ENCODE results near the gene TMEM11. TPM values are rescaled to one million over a fixed set of nuclear protein-coding genes. Genes with fewer than 3 reads are reported as not detected.

Gene TMEM11
- total and polyA plus RNA-seq, 2 of the 4 experiments (the other 2 are of a cell fraction): 19.9 to 44.7 TPM

DNA sequence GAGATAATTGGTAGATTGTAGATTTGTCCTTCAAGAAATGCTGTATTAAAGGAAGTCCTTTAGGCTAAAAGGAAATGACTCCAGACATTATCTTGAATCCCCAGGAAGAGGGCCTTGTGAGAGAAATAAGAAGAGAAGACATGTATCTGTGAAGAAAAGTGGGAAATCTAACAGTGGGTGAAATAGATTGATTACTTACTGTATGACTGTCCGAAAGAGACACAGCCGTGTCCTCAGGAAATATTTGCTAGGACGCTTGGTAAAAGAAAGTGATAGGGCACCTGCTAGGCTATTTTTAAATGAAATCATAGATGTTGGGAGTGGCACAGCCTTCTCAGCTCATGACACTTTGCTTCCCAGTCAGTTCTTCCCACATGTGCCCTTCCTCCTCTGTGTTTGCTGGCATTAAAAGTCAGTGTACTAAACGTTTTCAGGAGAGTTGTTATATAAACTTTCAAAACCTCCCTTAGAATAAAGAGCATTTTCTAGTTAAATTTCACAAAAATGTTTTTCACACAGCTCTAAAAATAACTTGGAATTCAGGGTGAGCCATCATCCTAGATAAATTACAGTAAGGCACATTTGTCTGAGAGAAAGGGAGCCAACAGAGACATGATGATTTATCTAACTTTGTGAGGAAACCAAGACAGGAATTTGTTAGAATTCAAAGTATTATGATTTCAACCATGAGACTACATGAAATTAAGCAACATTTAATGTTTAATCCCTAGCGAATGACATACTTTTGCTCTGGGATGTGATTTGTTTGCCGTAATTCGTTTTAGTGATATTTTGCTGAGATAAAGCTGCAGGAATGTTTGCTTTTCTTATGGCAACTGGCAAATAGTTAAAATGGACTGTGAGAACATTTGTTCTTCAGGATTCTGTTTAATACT, 52.2 kb downstream of the TMEM11 start:
- H3K79me1 ChIP-seq (ENCODE audit: low read depth in 1 of 2, low read length in 2 of 2): peaks cover 8 to 11% of the 10 kb centered on the region in 2 experiments
- peak overlapping the region; percentile 63; the same call in 1 of the 2 replicates for H3K27ac ChIP-seq (ENCODE audit: insufficient read depth, low read length)
- H4K5ac ChIP-seq (ENCODE audit: low read depth, low read length): no peak overlapping the region; the same call in 1 of the 2 replicates
- CTCF ChIA-PET: no interaction called here
- H3K36me3 ChIP-seq (ENCODE audit: control insufficient read depth, insufficient read depth, low read length): no peaks in the 10 kb centered on the region
- BruUV-seq (replicated peaks): no TSS peak
- intact Hi-C loops (cut with micrococcal nuclease): no loop called here
- dilution Hi-C loops (cut with HindIII; ENCODE audit: low sequenced_read_pairs, unreplicated experiment): no loop called here
- POLR2A ChIA-PET (ENCODE audit: unreplicated experiment): no interaction called here
- H3K4me2 ChIP-seq (ENCODE audit: low read depth, low read length): peak overlapping the region; percentile 81
- H3K9me1 ChIP-seq (ENCODE audit: insufficient read depth, low read length): peaks cover 7% of the 10 kb centered on the region; the same call in 1 of the 2 replicates
- H2BK20ac ChIP-seq (ENCODE audit: low read depth, low read length): no peak overlapping the region
- peaks cover 12% of the 10 kb centered on the region for H3K4me1 ChIP-seq (ENCODE audit: control insufficient read depth, insufficient read depth, low read length)
- peak overlapping the region; percentile 70 for H3K18ac ChIP-seq (ENCODE audit: low read depth, low read length)
- no peaks in the 10 kb centered on the region for H3K9me3 ChIP-seq (ENCODE audit: control insufficient read depth, insufficient read depth, low read length)
- 45% methylated on average over 2 of the region's 7 CpGs; no CpG with 5 or more reads in 1 of the 2 experiments for WGBS, 2 experiments (ENCODE audit: extremely low coverage in 2 of 2, insufficient read length in 1 of 2)
- peak overlapping the region; percentile 82 for H2BK5ac ChIP-seq (ENCODE audit: low read depth, low read length, poor library complexity, severe bottlenecking)
- peak; percentile 59 for TF ChIP-seq CEBPB (IDR thresholded peaks at IDR 0.05; ENCODE audit: low read depth, low read length)
- no peak for TF ChIP-seq NFE2L2 (IDR thresholded peaks at IDR 0.05; ENCODE audit: low read depth, low read length)
- ATAC-seq (ENCODE audit: low read depth): peak; percentile 68
- no peak overlapping the region for H3K4ac ChIP-seq (ENCODE audit: low read depth, low read length)
- no peak overlapping the region for H3K56ac ChIP-seq (ENCODE audit: extremely low read depth, insufficient read depth, low read length)
- no peak overlapping the region; the same call in 1 of the 2 replicates for H3K23ac ChIP-seq (ENCODE audit: low read depth, low read length)
- no peaks in the 10 kb centered on the region for H3K27me3 ChIP-seq (ENCODE audit: control insufficient read depth, insufficient read depth, low read length)
- no peak overlapping the region for H4K8ac ChIP-seq (ENCODE audit: low read depth in 2 of 2, low read length in 2 of 2)
- peak overlapping the region; percentile 2; the same call in 1 of the 2 replicates for H2BK120ac ChIP-seq (ENCODE audit: low read depth, low read length)
- H3K9ac ChIP-seq (ENCODE audit: low read depth, low read length): no peak overlapping the region
- no peak overlapping the region for H3K4me3 ChIP-seq (ENCODE audit: insufficient read depth, low read depth, low read length)
- H3K14ac ChIP-seq (replicated peaks; ENCODE audit: low read depth, low read length): no peak overlapping the region
- no peak overlapping the region for H2BK15ac ChIP-seq (ENCODE audit: low read depth, low read length)
- H2AK9ac ChIP-seq (replicated peaks; ENCODE audit: low read depth, low read length, poor library complexity): no peak overlapping the region
- peak; percentile 69 for DNase-seq
- H2AK5ac ChIP-seq (ENCODE audit: low read depth, low read length): no peak overlapping the region
- H4K91ac ChIP-seq (ENCODE audit: insufficient read depth, low read depth, low read length): no peak overlapping the region
- no peak overlapping the region for H2AFZ ChIP-seq (replicated peaks; ENCODE audit: low read length, poor library complexity)
- in situ Hi-C loops (cut with MboI; ENCODE audit: low sequenced_read_pairs): no loop called here
- no peaks in the 10 kb centered on the region; the same call in 1 of the 2 replicates for H4K20me1 ChIP-seq (ENCODE audit: insufficient read depth, low read length)

Data from IMR-90 (cell line).